ENCODE results near the gene PCBP2. TPM values are rescaled to one million over a fixed set of nuclear protein-coding genes. Genes with fewer than 3 reads are reported as not detected.

Gene PCBP2
- total and polyA plus RNA-seq, 4 donors = 510 to 688 (median 545) TPM

DNA sequence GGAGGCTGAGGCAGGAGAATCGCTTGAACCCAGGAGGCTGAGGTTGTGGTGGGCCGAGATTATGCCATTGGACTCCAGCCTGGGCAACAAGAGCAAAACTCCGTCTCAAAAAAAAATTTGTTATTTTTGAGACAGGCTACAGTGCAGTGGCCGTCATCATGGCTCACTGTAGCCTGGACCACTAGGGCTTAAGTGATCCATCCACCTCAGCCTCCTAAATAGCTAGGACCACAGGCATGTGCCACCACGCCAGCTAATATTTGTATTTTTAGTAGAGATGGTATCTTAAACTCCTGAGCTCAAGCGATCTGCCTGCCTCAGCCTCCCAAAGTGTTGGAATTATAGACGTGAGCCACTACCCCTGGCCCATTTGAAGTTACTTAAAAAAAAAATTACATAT lies 966 bp upstream of the PCBP2 start:
- intact Hi-C loops (cut with DNase I) = loop anchor here in 1 of 2 donors (5.0 kb wide), 1 partner anchor 36 kb away; no protein-coding TSS in a partner anchor
- DNase-seq = no peak
- no peaks in the 10 kb centered on the region for H3K27me3 ChIP-seq (ENCODE audit: control insufficient read depth in 1 of 2, insufficient read depth in 2 of 2, low read length in 1 of 2)
- H3K9me3 ChIP-seq (ENCODE audit: control insufficient read depth, low read length) = no peaks in the 10 kb centered on the region
- peaks cover 3 to 5% of the 10 kb centered on the region in 2 donors for H3K4me1 ChIP-seq (ENCODE audit: control insufficient read depth in 1 of 2, insufficient read depth in 2 of 2, low read length in 2 of 2)
- H3K4me3 ChIP-seq (ENCODE audit: low read length in 2 of 2) = no peak overlapping the region
- H3K36me3 ChIP-seq (ENCODE audit: control insufficient read depth in 1 of 2, insufficient read depth in 2 of 2, low read length in 1 of 2) = peaks cover 3 to 4% of the 10 kb centered on the region in 2 donors
- H3K27ac ChIP-seq (ENCODE audit: low read depth in 1 of 2, low read length in 2 of 2) = no peak overlapping the region
- WGBS, 2 donors = 85 to 87% methylated on average over 7 of the region's 7 CpGs
- ATAC-seq (ENCODE audit: low FRiP score) = no peak

DNA sequence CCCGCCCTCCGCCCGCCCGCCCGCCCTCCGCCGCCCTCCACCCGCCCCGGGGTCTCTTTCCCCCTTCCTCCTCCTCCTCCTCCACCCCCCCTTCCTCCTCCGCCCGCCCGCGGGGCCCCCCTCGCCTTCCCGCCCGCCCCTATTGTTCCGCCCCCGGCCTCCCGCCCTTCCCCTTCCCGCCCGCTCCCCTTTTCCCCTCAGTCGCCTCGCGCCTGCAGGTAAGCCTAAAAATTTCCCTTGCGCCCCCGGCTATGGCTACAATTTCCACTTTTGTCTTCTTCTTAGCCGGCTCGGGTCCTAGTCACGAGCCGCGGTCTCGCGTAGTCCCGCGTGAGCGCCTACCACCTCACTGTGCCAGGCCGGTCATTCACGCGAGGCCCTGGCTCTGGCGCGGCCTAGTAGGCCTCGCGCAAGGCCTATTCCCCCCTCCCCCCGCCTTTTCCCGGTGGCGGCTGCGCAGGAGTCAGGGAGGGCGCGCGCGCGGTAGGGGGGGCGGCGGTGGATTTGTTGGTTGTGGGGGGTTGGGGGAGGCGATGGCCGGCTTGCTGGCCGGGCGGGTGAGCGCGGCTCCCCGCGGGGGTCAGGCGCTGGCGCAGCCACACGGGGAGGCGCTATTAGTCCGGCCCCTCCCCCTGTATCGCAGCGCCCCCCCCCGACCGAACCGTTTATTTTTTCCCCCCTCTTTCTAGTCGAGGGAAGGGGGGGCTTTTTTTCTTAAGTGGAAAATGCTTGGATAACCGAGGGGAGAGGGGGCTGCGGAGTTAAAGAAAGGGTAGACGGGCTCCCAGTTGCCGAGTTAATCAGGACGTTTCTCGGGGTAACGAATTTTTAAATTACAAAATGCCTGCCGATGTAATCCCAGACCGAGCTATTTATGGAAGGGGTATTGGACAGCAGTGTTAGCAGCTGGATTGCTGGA lies 516 bp downstream of the PCBP2 start:
- 0 to 1% methylated on average over 57 to 81 of the region's 82 CpGs for WGBS, 2 donors
- Histone ChIP-seq H3K36me3 (ENCODE audit: control insufficient read depth in 1 of 2, insufficient read depth in 2 of 2, low read length in 1 of 2) (peaks cover 4 to 10% of the 10 kb centered on the region in 2 donors), H3K9me3 (ENCODE audit: control insufficient read depth, low read length) (no peaks in the 10 kb centered on the region), H3K4me3 (ENCODE audit: low read length in 2 of 2) (peak overlapping the region; percentile 56 to 88), H3K27ac (ENCODE audit: low read depth in 1 of 2, low read length in 2 of 2) (peak overlapping the region; percentile 53 to 97), H3K27me3 (ENCODE audit: control insufficient read depth in 1 of 2, insufficient read depth in 2 of 2, low read length in 1 of 2) (no peaks in the 10 kb centered on the region), H3K4me1 (ENCODE audit: control insufficient read depth in 1 of 2, insufficient read depth in 2 of 2, low read length in 2 of 2) (peaks cover 3 to 5% of the 10 kb centered on the region in 2 donors)
- intact Hi-C loops (cut with DNase I) = loop anchor here (2.0 to 5.0 kb wide), 2 partner anchors 35 to 48 kb away; partner anchors contain the start of gene TARBP2 (in 1 of the 2)
- DNase-seq (peak; percentile 92 to 95), ATAC-seq (ENCODE audit: low FRiP score) (peak; percentile 91)

DNA sequence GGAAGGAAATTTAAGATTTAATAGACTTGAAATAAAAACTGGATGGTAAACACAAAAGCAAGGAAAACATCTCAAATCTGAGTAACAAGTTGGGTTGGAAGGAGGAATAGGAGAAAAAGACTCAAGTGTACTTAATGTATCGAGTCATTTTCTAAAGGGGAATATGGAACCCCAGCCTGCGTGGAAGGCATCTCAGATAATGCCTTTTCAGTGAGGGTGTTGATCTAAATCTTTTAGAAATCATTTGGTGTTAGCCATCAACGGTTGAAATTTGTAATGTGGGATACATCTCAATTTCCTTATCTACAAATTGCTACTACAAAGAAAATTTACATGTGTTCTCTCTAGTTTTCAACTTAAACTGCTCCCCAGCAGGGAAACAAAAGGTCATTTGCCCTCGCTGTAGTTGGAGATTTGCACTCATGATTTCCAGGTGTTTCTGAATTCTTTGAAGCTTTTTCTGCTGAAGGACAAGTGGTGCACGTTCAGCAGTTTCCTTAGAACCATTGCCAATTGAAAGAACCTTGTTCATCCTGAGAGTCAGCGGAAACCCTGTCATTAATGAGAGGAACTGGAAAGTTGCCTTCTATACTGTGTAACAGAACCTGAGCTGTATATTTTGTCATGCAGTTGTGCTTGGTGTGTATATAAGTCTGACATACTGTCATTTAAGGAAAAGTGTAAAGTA lies 2.2 kb downstream of the PCBP2 start:
- WGBS, 2 donors = 24 to 26% methylated on average over 6 of the region's 6 CpGs
- Histone ChIP-seq H3K4me3 (ENCODE audit: low read length in 2 of 2) (no peak overlapping the region), H3K36me3 (ENCODE audit: control insufficient read depth in 1 of 2, insufficient read depth in 2 of 2, low read length in 1 of 2) (peaks cover 4 to 11% of the 10 kb centered on the region in 2 donors), H3K27me3 (ENCODE audit: control insufficient read depth in 1 of 2, insufficient read depth in 2 of 2, low read length in 1 of 2) (no peaks in the 10 kb centered on the region), H3K9me3 (ENCODE audit: control insufficient read depth, low read length) (no peaks in the 10 kb centered on the region), H3K4me1 (ENCODE audit: control insufficient read depth in 1 of 2, insufficient read depth in 2 of 2, low read length in 2 of 2) (peaks cover 3 to 5% of the 10 kb centered on the region in 2 donors), H3K27ac (ENCODE audit: low read depth in 1 of 2, low read length in 2 of 2) (no peak overlapping the region)
- ATAC-seq (ENCODE audit: low FRiP score) (no peak), DNase-seq (no peak)
- intact Hi-C loops (cut with DNase I) = loop anchor here (2.0 to 5.0 kb wide), 2 partner anchors 33 to 47 kb away; partner anchors contain the start of gene TARBP2 (in 1 of the 2)

DNA sequence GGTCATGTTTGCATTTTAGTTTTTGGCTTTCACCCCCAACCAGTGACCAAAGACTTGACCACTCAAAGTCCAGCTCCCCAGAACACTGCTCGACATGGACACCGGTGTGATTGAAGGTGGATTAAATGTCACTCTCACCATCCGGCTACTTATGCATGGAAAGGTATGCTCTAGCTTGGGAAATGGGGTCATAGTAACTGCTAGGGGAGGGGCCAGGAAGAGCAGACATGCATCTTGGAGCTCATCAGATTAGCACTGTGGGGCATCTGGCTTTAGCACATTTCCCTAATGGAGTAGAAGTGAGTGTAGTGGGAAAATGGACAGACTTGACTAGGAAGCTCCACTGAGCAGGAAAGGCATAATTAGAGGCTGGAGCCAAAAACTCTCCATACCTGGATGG lies 2.8 kb downstream of the PCBP2 start:
- Histone ChIP-seq H3K36me3 (ENCODE audit: control insufficient read depth in 1 of 2, insufficient read depth in 2 of 2, low read length in 1 of 2) (peaks cover 4 to 12% of the 10 kb centered on the region in 2 donors), H3K4me3 (ENCODE audit: low read length in 2 of 2) (no peak overlapping the region), H3K27ac (ENCODE audit: low read depth in 1 of 2, low read length in 2 of 2) (no peak overlapping the region), H3K4me1 (ENCODE audit: control insufficient read depth in 1 of 2, insufficient read depth in 2 of 2, low read length in 2 of 2) (peaks cover 3 to 5% of the 10 kb centered on the region in 2 donors), H3K27me3 (ENCODE audit: control insufficient read depth in 1 of 2, insufficient read depth in 2 of 2, low read length in 1 of 2) (no peaks in the 10 kb centered on the region), H3K9me3 (ENCODE audit: control insufficient read depth, low read length) (no peaks in the 10 kb centered on the region)
- no peak for ATAC-seq (ENCODE audit: low FRiP score)
- no peak for DNase-seq
- intact Hi-C loops (cut with DNase I) = loop anchor here in 1 of 2 donors (5.0 kb wide), 1 partner anchor 33 kb away; no protein-coding TSS in a partner anchor
- 51% methylated on average over 3 of the region's 3 CpGs for WGBS, 2 donors

DNA sequence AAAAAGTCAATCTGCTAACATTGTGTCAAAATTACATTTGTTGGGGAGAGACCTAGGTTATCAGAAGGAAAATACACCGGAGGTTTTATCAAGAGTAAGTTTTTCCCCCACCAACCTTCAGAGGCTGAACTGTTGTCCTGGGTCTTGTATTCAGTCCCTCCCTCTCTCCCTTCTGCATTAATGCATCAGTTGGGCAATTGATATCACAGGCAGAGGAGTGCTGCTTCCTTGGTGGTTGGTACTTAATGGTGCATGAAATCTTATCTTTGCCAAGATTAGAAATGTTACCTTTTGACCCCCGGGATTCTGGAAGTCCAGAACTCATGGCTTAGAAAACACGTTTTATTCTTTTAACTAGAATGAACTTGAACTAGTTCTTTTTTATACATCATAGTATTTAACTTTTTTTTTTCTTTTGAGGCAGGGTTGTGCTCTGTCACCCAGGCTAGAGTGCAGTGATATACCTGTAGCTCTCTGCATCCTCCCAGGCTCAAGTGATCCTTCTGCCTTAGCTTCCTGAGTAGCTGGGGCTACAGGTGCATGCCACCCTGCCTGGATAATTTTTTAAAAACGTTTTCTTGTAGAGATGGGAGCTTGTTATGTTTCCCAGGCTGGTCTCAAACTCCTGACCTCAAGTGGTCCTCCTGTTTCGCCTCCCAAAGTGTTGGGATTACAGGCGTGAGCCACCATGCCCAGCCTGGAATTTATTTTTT lies 4.9 kb downstream of the PCBP2 start:
- H3K4me3 ChIP-seq (ENCODE audit: low read length in 2 of 2) = no peak overlapping the region
- DNase-seq (no peak), ATAC-seq (ENCODE audit: low FRiP score) (no peak)
- peaks cover 4 to 17% of the 10 kb centered on the region in 2 donors for H3K36me3 ChIP-seq (ENCODE audit: control insufficient read depth in 1 of 2, insufficient read depth in 2 of 2, low read length in 1 of 2)
- H3K9me3 ChIP-seq (ENCODE audit: control insufficient read depth, low read length) = no peaks in the 10 kb centered on the region
- peaks cover 3 to 5% of the 10 kb centered on the region in 2 donors for H3K4me1 ChIP-seq (ENCODE audit: control insufficient read depth in 1 of 2, insufficient read depth in 2 of 2, low read length in 2 of 2)
- no peak overlapping the region for H3K27ac ChIP-seq (ENCODE audit: low read depth in 1 of 2, low read length in 2 of 2)
- WGBS, 2 donors = 54% methylated on average over 6 of the region's 6 CpGs
- intact Hi-C loops (cut with DNase I) = no loop called here
- H3K27me3 ChIP-seq (ENCODE audit: control insufficient read depth in 1 of 2, insufficient read depth in 2 of 2, low read length in 1 of 2) = no peaks in the 10 kb centered on the region

DNA sequence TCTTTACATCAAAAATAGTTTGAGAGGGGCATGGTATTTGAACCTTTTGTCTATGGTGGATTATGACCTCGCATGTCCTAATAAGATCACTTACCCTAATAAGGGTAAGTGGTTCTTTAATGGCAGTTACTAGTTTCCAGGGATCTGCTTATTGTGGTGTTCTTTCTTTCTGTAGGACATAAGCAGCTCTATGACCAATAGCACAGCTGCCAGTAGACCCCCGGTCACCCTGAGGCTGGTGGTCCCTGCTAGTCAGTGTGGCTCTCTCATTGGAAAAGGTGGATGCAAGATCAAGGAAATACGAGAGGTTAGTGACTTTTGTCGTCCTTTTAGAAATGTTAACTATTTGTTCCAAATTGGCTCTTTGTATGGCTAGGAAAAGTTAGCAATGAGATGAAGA lies 7.2 kb downstream of the PCBP2 start:
- intact Hi-C loops (cut with DNase I) = no loop called here
- Histone ChIP-seq H3K9me3 (ENCODE audit: control insufficient read depth, low read length) (no peaks in the 10 kb centered on the region), H3K27ac (ENCODE audit: low read depth in 1 of 2, low read length in 2 of 2) (no peak overlapping the region), H3K36me3 (ENCODE audit: control insufficient read depth in 1 of 2, insufficient read depth in 2 of 2, low read length in 1 of 2) (peaks cover 9 to 17% of the 10 kb centered on the region in 2 donors), H3K4me1 (ENCODE audit: control insufficient read depth in 1 of 2, insufficient read depth in 2 of 2, low read length in 2 of 2) (peaks cover 0 to 3% of the 10 kb centered on the region in 2 donors), H3K27me3 (ENCODE audit: control insufficient read depth in 1 of 2, insufficient read depth in 2 of 2, low read length in 1 of 2) (no peaks in the 10 kb centered on the region), H3K4me3 (ENCODE audit: low read length in 2 of 2) (no peak overlapping the region)
- ATAC-seq (ENCODE audit: low FRiP score) (no peak), DNase-seq (no peak)
- 53 to 59% methylated on average over 4 of the region's 4 CpGs for WGBS, 2 donors

DNA sequence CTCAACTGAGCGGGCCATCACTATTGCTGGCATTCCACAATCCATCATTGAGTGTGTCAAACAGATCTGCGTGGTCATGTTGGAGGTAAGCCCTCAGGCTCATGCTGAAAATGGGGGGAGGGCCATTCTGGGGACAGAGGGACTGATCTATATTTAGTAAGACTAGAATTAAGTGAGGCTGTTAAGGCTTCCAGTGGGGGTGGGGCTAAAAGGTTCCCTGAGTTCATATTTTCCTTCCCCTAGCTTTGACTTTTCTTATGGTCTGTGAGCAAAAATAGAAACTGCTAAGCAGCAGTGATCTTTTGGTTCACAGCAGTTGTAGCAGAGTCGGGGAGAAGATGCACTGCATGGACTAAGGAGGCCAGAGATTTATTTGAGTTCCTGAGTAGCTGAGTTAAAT lies 9.2 kb downstream of the PCBP2 start:
- H3K27ac ChIP-seq (ENCODE audit: low read depth in 1 of 2, low read length in 2 of 2) = no peak overlapping the region
- ATAC-seq (ENCODE audit: low FRiP score) = no peak

DNA sequence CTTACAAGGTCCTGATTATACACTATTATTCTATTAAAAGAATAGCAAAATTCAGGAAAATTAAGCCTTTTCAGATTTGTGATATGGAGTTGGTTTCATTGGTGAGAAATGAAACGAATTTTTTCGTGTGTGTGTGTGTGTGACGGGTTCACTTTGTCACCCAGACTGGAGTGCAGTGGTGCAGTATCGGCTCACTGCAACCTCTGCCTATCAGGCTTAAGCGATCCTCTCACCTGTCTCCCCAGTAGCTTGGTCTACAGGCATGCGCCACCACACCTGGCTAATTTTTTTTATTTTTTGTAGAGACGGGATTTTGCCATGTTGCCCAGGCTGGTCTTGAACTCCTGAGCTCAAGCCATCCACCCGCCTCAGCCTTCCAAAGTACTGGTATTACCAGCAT lies 9.7 kb downstream of the PCBP2 start:
- intact Hi-C loops (cut with DNase I) = no loop called here
- ATAC-seq (ENCODE audit: low FRiP score) = no peak
- Histone ChIP-seq H3K4me3 (ENCODE audit: low read length in 2 of 2) (no peak overlapping the region), H3K27me3 (ENCODE audit: control insufficient read depth in 1 of 2, insufficient read depth in 2 of 2, low read length in 1 of 2) (no peaks in the 10 kb centered on the region), H3K27ac (ENCODE audit: low read depth in 1 of 2, low read length in 2 of 2) (no peak overlapping the region), H3K4me1 (ENCODE audit: control insufficient read depth in 1 of 2, insufficient read depth in 2 of 2, low read length in 2 of 2) (no peaks in the 10 kb centered on the region), H3K36me3 (ENCODE audit: control insufficient read depth in 1 of 2, insufficient read depth in 2 of 2, low read length in 1 of 2) (peaks cover 19 to 23% of the 10 kb centered on the region in 2 donors), H3K9me3 (ENCODE audit: control insufficient read depth, low read length) (no peaks in the 10 kb centered on the region)
- no peak for DNase-seq
- 77 to 78% methylated on average over 8 of the region's 8 CpGs for WGBS, 2 donors

More for the DNA sequence above, 9.2 kb downstream of the PCBP2 start:
- intact Hi-C loops (cut with DNase I) = no loop called here
- WGBS, 2 donors = 23 to 25% methylated on average over 3 of the region's 3 CpGs
- Histone ChIP-seq H3K9me3 (ENCODE audit: control insufficient read depth, low read length) (no peaks in the 10 kb centered on the region), H3K4me1 (ENCODE audit: control insufficient read depth in 1 of 2, insufficient read depth in 2 of 2, low read length in 2 of 2) (no peaks in the 10 kb centered on the region), H3K36me3 (ENCODE audit: control insufficient read depth in 1 of 2, insufficient read depth in 2 of 2, low read length in 1 of 2) (peaks cover 18% of the 10 kb centered on the region in 2 donors), H3K4me3 (ENCODE audit: low read length in 2 of 2) (no peak overlapping the region), H3K27me3 (ENCODE audit: control insufficient read depth in 1 of 2, insufficient read depth in 2 of 2, low read length in 1 of 2) (no peaks in the 10 kb centered on the region)
- no peak for DNase-seq
